Breast epithelium (tissue), 4 donors: Measurements from ENCODE around the gene TMEM150B. TPM values are rescaled to one million over a fixed set of nuclear protein-coding genes. Genes with fewer than 3 reads are reported as not detected.

Source experiments
- DNase-seq, 2 donors: peaks; one replicate each; pipeline ENCODE4 v3.0.0-alpha.2; 2019; ENCODE audit warnings: low spot score in 2 of 2
- H3K27ac ChIP-seq, 2 donors: fragments of 200-600 bp; sonication (generic) in 1 of 2; one replicate each; pipeline ENCODE4 v1.5.1; 2016 to 2019; ENCODE audit warnings: mild to moderate bottlenecking in 1 of 2
- H3K27me3 ChIP-seq, 2 donors: fragments of 200-600 bp; sonication (generic) in 1 of 2; one replicate each; pipeline versions ENCODE4 v1.5.1 to v1.6.0; 2017 to 2019; ENCODE audit warnings: control low read depth in 1 of 2, mild to moderate bottlenecking in 1 of 2
- H3K36me3 ChIP-seq: fragments of 200-600 bp; one replicate; pipeline ENCODE4 v1.5.1; 2019
- H3K4me1 ChIP-seq, 2 donors: fragments of 200-600 bp; sonication (generic); one replicate each; pipeline ENCODE4 v1.5.1; 2016 to 2019; ENCODE audit warnings: control low read depth in 1 of 2
- H3K4me3 ChIP-seq, 3 donors: fragments of 200-600 bp; sonication (generic); 1 replicate in 2 of 3; 2 replicates in 1 of 3; pipeline ENCODE4 v1.5.1; 2016 to 2019; ENCODE audit warnings: mild to moderate bottlenecking in 3 of 3, moderate library complexity in 2 of 3
- H3K9me3 ChIP-seq, 2 donors: fragments of 200-600 bp; sonication (generic) in 1 of 2; one replicate each; pipeline ENCODE4 v1.5.1; 2016 to 2019; ENCODE audit warnings: control low read depth in 1 of 2
- POLR2A ChIP-seq: fragments of 450-650 bp; IDR thresholded peaks from one replicate; pipeline ENCODE4 v1.6.1; 2016; ENCODE audit warnings: antibody characterized with exemption, mild to moderate bottlenecking, moderate library complexity
- POLR2AphosphoS5 ChIP-seq, 3 donors: sonication (generic); formaldehyde crosslinking; IDR thresholded peaks; one replicate each; pipeline ENCODE4 v1.6.1; 2017; ENCODE audit warnings: antibody characterized with exemption in 3 of 3
- intact Hi-C: fragments of 100-400 bp; cut with DNase I; formaldehyde crosslinking; loops from one replicate; pipeline ENCODE4 v1.15.1; 2023; ENCODE audit warnings: low total_unique reads
- total RNA-seq, 3 donors: library from RNA; depleted of rRNA; stranded (reverse); fragments of >200 nt; gene quantifications; one replicate each; pipeline ENCODE4 v1.1.0, GENCODE V29; 2016
- TF ChIP-seq, protein P1 (sequence below), 3 donors: fragments of 450-650 bp; IDR thresholded peaks; one replicate each; pipeline ENCODE4 v1.5.1; 2016 to 2017; ENCODE audit warnings: antibody characterized with exemption in 3 of 3, mild to moderate bottlenecking in 3 of 3, moderate library complexity in 3 of 3

Gene TMEM150B
- total RNA-seq, 3 donors from 2014 or later = 1.6 to 11.8 (median 3.1) TPM

DNA sequence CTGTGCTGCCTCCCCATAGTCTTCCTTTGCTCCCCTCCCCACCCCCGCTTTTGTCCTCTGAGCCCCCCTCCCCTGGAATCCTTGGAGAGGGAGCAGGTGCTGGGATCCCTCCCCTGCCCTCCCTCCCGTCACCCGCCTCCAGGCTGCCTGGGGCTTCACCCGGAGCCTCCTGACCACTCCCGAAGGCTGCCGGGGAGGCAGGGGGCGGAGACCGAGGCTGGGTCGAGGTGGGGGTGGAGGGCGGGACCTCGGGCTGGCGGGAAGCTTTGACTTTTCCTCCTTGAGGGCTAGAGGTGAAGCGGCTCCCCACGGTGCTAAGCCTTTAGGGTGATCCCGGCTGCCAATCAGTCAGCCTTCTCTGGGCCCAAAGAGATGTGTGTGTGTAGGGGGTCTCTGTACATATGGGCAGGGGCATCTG, 16.0 kb upstream of the TMEM150B start:
- no peak for TF ChIP-seq POLR2AphosphoS5 (IDR thresholded peaks at IDR 0.05)
- no peak for TF ChIP-seq POLR2A
- TF ChIP-seq, protein P1, sequence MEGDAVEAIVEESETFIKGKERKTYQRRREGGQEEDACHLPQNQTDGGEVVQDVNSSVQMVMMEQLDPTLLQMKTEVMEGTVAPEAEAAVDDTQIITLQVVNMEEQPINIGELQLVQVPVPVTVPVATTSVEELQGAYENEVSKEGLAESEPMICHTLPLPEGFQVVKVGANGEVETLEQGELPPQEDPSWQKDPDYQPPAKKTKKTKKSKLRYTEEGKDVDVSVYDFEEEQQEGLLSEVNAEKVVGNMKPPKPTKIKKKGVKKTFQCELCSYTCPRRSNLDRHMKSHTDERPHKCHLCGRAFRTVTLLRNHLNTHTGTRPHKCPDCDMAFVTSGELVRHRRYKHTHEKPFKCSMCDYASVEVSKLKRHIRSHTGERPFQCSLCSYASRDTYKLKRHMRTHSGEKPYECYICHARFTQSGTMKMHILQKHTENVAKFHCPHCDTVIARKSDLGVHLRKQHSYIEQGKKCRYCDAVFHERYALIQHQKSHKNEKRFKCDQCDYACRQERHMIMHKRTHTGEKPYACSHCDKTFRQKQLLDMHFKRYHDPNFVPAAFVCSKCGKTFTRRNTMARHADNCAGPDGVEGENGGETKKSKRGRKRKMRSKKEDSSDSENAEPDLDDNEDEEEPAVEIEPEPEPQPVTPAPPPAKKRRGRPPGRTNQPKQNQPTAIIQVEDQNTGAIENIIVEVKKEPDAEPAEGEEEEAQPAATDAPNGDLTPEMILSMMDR (IDR thresholded peaks at IDR 0.05) = no peak
- H3K27ac ChIP-seq = peak overlapping the region; percentile 96 to 99

DNA sequence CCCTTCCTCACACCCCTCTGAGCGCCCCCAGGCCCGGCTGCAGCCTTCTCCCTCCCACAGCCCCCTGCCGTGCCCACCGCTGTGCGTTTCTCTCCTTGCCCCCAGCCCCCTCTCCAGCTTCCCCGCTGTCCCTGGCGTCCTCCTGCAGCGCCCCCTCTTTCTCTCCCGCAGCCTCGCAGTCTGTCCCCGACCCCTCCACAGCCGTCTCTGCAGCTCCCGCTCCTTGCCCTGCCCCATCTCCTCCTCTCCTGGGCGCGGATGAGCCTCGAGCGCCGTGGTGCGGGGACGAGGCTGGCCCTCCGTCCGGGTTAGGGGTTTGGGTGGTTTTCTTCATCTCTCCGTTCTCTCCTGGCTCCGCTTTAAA, 15.6 kb upstream of the TMEM150B start:
- peak in 1 of 2 donors; percentile 30 for DNase-seq
- no peak for TF ChIP-seq POLR2AphosphoS5 (IDR thresholded peaks at IDR 0.05)
- TF ChIP-seq, protein P1 (IDR thresholded peaks at IDR 0.05) = no peak
- TF ChIP-seq POLR2A = no peak
- intact Hi-C loops = no loop called here
- Histone ChIP-seq H3K4me1 (no peaks in the 10 kb centered on the region), H3K36me3 (no peaks in the 10 kb centered on the region), H3K9me3 (no peaks in the 10 kb centered on the region), H3K27me3 (no peaks in the 10 kb centered on the region), H3K27ac (peak overlapping the region; percentile 96 to 99), H3K4me3 (peak overlapping the region; percentile 74 to 87 (median 85))

More for the DNA sequence above, 16.0 kb upstream of the TMEM150B start:
- Histone ChIP-seq H3K27me3 (no peaks in the 10 kb centered on the region), H3K4me3 (peak overlapping the region; percentile 74 to 87 (median 85)), H3K9me3 (no peaks in the 10 kb centered on the region), H3K4me1 (no peaks in the 10 kb centered on the region), H3K36me3 (no peaks in the 10 kb centered on the region)
- DNase-seq = peak; percentile 59 to 61
- intact Hi-C loops = no loop called here

DNA sequence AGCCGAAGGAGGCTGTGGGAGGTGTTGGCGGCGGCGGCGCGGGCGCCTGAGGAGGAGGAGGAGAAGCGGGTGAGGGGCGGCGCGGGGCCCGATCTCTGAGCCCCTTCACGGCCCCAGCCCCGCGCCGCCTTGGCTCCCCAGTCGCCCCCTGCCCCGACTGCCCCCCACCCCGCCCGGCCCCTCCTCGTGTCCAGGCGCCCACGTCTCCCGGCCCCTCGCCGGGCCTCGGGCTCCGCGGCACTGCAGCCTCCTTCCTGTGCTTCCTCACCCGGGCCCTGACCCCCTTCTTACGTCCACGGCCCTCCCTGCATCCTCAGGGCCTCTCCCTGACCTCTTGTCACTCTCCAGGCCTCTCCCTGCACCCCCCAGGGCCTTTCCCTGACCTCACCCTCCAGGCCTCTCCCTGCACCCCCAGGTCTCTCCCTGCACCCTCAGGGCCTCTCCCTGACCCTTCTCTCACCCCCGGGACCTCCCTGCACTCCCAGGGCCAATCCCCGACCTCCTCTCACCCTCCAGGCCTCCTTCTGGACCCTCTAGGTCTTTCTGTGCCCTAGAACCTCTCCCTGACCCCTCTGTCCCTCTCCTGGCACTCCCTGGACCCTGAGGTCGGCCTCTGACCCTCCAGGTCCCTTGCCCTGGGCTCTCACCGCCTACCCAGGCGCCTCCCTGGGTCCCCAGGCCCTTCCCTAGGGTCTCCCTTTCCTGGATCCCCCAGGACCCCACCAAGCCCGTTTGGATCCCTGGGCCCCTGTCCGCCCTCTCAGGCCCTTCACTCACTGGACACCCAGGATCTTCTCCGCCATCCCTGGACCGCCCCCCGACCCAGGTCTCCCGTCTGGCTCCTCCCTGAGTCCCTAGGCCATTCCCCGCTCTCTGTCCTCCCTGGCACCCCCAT, 15.0 kb upstream of the TMEM150B start:
- Histone ChIP-seq H3K9me3 (no peaks in the 10 kb centered on the region), H3K4me1 (no peaks in the 10 kb centered on the region), H3K27me3 (no peaks in the 10 kb centered on the region), H3K27ac (peak overlapping the region; percentile 96 to 99), H3K36me3 (no peaks in the 10 kb centered on the region), H3K4me3 (peak overlapping the region; percentile 74 to 87 (median 85))
- intact Hi-C loops = no loop called here
- TF ChIP-seq POLR2A (no peak), POLR2AphosphoS5 (IDR thresholded peaks at IDR 0.05) (peak in 2 of 3 donors; percentile 72 to 99)
- TF ChIP-seq, protein P1 (IDR thresholded peaks at IDR 0.05) = no peak
- peak in 1 of 2 donors; percentile 30 for DNase-seq

DNA sequence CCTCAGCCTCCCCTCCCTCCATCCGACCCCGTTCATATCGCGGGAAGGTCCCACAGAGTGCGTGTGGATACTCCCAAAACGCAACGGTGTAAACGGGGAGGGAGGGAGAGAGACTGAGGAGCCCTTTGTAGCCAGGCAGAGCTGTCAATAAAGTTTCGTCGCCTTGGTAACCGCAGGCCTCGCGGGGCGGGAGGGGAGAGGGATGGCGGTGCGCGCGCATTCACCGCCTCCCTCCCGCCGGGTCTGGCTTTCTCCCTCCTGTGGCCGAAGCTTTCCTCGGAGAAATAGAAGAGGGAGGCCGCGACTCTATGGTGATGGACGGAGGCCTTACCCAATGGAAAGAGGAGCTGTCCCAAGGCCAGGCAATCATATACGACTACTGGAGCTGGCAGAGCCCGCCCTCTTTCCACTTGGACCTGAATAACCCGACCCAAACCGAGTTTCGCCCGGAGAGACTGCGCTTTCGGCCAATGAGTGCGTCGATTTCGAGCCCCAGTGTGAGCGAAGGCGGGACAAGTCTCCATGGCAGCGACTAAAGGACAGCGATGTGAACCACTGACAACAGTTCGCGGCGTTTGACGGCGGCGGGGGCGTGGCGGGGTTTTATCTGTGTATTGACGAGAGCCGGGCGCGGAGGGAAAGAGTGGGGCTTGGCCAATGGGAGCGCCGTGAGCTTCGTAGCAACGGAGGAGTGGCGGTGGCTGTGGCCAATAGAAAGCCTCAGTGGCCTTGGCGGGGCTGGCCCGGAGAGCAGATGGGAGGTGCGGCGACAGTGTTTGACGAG, 14.2 kb upstream of the TMEM150B start, which contains the start of gene KMT5C:
Gene KMT5C (plus strand): TSS at position 772 of the 784 bp plus-strand sequence. CDS start 2,061 bp downstream, outside the sequence.
- H3K27me3 ChIP-seq = no peaks in the 10 kb centered on the region
- H3K9me3 ChIP-seq = no peaks in the 10 kb centered on the region
- no peaks in the 10 kb centered on the region for H3K4me1 ChIP-seq
- H3K4me3 ChIP-seq = peak within 1 kb of the TSS; percentile 74 to 87 (median 85)
- DNase-seq = peak; percentile 100
- TF ChIP-seq, protein P1 (IDR thresholded peaks at IDR 0.05) = peak; percentile 49 to 70 (median 52)
- TF ChIP-seq POLR2A (peak; percentile 91), POLR2AphosphoS5 (IDR thresholded peaks at IDR 0.05) (peak; percentile 38 to 88 (median 82))
- intact Hi-C loops = no loop called here
- no peaks in the 10 kb centered on the region for H3K36me3 ChIP-seq
- peak within 1 kb of the TSS; percentile 99 to 100 for H3K27ac ChIP-seq
